HS-5 (cell line): ENCODE data around the gene LMF1.

Experiments
- DNase-seq: peaks from one replicate; pipeline ENCODE4 v3.0.0-alpha.2; 2012; ENCODE audit warnings: low read depth

LMF1 gene

DNA sequence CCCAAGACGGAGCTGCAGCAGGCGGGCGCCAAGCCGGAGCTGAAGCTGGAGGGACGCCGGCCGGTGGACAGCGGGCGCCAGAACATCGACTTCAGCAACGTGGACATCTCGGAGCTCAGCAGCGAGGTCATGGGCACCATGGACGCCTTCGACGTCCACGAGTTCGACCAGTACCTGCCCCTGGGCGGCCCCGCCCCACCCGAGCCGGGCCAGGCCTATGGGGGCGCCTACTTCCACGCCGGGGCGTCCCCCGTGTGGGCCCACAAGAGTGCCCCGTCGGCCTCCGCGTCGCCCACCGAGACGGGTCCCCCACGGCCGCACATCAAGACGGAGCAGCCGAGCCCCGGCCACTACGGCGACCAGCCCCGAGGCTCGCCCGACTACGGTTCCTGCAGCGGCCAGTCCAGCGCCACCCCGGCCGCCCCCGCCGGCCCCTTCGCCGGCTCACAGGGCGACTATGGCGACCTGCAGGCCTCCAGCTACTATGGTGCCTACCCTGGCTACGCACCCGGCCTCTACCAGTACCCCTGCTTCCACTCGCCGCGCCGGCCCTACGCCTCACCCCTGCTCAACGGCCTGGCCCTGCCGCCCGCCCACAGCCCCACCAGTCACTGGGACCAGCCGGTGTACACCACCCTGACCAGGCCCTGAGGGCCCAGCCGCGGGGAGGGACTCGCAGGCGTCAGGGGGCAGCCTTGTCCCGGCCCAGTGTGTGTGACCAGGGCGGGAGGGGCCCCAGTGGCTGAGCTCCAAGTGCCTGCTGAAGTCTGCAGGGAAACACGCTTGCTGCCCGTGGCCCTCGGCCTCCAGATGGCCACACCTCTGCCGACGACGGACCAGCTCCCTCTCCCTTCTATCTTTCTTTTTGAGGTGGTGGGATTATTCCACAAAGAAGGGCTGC, 14.2 kb upstream of the LMF1 start:
- DNase-seq, result no peak

DNA sequence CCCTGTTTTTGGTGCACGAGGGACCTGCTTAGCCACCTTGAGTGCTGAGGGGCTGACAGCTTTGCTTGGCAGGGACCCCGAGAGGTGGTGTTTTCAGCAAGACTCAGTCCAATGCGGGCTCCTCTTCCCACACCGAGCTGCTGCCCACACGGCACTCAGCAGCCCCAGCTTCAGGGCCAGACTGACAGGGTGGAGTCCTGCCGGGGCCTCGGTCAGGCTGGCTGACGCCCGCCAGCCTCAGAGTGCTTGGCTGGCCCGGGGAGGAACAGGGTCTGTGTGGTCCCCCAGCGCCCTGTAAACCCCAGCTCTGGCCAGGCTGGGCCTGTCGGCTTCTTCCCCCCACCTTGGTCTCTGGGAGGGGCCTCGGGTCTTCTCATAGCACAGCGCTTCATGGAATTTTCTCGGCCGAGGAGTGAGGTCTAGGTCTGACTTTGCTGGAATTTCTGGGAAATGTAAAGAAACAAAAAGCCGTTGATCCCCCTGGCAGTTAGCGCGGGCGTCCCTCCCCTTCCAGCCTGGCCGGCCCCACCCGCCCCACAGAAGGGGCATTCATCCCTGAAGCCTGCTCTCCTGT, 13.4 kb upstream of the LMF1 start:
- no peak for DNase-seq

GRCh38 chr16:983044-984030, 12.6 kb upstream of the LMF1 start:
- DNase-seq, result no peak

- no peak for DNase-seq
Observed at GRCh38 chr16:982145-983043, 11.6 kb upstream of the LMF1 start.

- no peak for DNase-seq
Observed at GRCh38 chr16:981695-982144, 10.9 kb upstream of the LMF1 start, which contains the start of gene SOX8. TSS of gene SOX8 (plus strand) at chr16:981770. CDS start at chr16:981923, 153 bp downstream.

GRCh38 chr16:980595-980854, 9.7 kb upstream of the LMF1 start:
- no peak for DNase-seq

GRCh38 chr16:979859-980594, 9.2 kb upstream of the LMF1 start:
- DNase-seq, result no peak

DNA sequence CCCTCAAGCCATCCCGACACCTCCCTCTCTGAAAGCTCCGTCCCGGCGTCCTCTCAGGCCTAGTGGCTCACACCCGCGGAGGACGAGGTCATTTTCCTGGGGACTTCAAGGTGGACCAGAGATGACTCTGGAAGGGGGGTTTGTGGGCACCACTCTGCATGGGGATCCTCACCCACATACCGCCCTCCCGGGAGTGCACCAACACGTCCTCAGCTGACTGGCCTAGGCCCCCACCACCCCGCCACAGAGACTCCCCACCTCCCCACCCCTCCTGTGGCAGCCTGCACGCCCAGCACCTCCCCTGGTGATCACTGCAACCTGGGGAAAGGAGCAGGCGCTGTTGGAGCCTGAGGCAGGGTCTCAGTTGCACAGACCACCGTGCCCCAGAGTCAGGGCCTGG, 8.4 kb upstream of the LMF1 start:
- no peak for DNase-seq

GRCh38 chr16:978403-978802, 7.6 kb upstream of the LMF1 start:
- no peak for DNase-seq

GRCh38 chr16:977896-978295, 7.1 kb upstream of the LMF1 start:
- no peak for DNase-seq

- DNase-seq, result no peak
Observed at GRCh38 chr16:977081-977701, 6.4 kb upstream of the LMF1 start.

GRCh38 chr16:976389-976931, 5.7 kb upstream of the LMF1 start:
- DNase-seq, result no peak

DNA sequence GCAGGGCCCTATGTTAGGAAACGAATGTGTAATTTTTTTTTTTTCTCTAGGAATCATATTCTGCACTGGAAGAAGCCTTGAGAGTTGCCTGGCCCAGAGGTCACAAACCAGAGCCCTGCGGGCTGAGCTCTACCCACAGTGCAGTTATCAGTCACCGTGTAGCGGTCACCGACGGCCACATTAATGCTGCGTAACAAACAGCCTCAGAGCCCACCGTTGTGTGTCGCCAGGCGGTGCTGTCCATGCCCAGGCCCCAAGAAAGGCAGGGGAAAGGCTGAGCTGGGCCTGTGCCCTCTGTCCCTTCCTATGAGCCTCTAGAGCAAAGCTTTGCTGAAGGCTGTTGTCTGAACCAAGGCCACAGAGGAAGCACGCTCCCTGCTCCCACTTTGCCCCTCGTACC, 4.5 kb upstream of the LMF1 start:
- no peak for DNase-seq

DNA sequence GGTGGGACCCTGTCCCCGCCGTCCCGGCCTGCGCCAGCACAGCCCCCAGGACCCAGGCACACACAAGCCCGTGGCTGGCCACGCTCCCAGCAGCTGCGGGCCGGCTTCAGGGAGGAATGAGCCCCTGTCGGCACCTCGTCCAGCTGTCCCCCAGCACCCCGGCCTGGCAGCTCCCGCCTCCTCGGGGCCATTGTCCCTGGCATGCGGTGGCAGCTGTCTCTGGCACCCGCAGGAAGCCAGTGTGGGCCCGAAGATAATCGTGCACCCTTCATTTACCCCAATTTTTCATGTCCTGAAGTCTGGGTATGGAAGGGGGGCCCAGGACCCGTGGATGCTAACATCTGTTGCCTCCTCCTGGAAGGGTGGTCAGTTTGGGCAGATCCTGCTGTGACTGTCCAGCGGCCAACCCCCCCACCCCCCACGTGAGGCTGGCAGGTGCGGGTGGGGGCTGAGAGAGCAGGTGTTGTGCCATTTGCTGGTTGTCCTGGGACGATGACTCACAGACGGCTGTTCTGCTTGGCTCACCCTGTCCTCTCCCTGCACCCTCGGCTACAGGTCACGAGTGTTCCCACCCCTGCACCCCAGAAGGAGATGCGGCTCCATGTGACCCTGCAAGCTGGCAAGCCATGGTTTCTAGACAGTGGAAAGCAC, 4.0 kb upstream of the LMF1 start:
- DNase-seq, result no peak

DNA sequence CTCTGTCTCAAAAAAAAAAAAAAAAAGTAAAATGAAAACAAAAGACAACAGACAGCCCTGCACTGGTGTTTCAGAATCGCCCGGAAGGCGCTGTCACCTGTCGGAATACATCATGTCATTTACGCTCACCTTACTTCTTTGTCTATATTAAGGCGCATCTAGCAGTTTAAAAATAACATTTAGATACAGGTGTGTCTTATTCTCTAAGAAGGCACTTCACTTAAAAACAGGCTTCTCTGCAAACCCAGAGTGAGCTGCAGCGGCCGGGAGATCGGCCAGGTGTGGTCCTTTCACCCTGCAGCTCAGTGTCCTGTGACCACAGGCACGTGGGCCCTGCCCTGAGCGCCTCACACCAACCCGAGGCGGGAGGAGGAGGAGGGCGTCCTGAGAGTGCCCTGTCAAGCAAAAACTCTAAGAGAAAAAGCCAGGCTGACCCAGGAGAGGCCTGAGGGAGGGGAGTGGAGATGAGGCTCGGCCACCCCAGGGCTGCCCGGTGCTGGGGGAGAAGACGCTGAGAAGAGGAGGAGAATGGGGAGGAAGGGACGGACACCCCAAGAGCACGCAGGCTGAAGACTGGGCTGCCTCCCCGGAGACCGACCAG, 3.3 kb upstream of the LMF1 start:
- no peak for DNase-seq

DNA sequence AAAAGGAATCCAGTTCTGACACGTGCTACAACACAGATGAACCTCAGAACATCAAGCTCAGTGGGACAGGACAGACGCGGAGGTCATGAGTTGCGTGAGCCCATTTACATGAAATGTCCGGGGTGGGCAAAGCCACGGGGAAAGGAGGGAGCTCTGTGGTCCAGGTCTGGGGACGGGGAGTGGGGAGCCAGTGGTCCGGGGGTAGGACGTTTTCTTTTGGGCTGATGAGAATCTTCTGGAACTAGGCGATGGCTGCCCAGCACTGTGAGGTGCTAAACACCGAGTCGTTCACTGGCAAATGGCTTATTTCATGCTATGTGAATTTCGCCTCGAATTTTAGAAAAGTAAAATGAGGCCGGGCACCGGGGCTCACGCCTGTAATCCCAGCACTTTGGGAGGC, 2.6 kb upstream of the LMF1 start:
- no peak for DNase-seq

DNA sequence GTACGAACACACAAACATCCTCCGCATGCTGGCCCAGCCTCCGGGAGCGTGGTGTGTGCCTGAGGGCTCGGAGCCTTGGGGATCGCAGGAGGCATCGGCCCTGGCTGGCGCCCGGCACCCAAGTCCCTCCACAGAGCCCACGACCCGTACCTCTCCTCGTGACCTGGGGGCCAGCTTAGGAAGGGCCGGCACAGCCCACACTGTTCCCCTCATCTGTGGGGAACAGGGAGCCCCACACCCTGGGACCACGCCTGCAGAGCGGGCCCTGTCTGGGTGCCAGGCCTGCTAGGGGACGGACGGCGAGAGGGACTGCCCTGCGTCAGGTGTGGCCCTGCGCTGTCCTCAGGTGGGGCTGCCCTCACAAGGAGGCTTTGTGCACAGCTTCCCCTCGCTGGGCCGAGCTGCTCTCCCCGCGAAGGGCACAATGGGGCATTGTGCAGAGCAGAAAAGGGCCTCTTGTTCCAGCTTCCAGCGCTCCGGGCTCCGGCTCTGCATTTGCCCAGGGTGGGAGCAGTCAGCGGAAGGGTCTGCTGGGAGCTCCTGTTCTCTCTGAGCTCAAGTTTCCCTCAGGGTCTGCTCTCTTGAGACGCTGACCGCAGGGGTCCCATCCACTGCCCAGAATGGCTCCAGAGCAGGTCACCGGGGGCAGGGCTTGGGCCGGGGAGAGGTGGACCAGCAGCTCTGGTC, 1.7 kb upstream of the LMF1 start:
- DNase-seq, result no peak

DNA sequence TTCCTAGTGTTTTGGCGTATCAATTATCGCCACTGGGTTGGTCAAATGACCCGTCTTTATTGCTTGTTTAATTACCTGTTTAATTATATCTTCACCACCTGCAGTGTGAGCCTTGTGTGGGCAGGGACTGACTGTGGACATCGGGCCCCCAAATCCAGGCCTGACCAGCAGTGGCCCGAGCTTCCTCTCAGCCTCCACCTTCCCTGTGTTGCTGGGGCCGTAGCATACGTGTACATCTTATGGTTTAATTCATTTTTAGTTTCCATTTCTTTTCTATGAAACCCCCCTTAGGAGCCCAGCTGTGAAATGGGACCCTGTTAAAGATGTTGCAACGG, 1.2 kb upstream of the LMF1 start:
- no peak for DNase-seq

- DNase-seq, result no peak
Observed at GRCh38 chr16:971582-971905, 760 bp upstream of the LMF1 start.
